GM04503 (cell line): Measurements from ENCODE around the gene FAM25G.
"Not testable (repeated sequence)": the region's sequence is repeated elsewhere in the genome, so short reads cannot be mapped to it uniquely, and the experiment has no call there.

ENCODE experiments used
- DNase-seq: peaks from one replicate; pipeline ENCODE4 v3.0.0-alpha.2; 2012; ENCODE audit warnings: low read depth

Gene FAM25G

GRCh38 chr10:47491600-47491999 is at the start of gene FAM25G:
Gene FAM25G (minus strand): TSS chr10:47491700. CDS start chr10:47491674, 26 bp downstream.
- DNase-seq, result not testable (repeated sequence)

GRCh38 chr10:47536430-47536829 is 44.9 kb upstream of the FAM25G start:
- not testable (repeated sequence) for DNase-seq

GRCh38 chr10:47523475-47523874 is 32.0 kb upstream of the FAM25G start, which contains the start of gene AGAP9:
Gene AGAP9 (minus strand): TSS chr10:47523638. CDS start chr10:47523526, 112 bp downstream.
- not testable (repeated sequence) for DNase-seq

- not testable (repeated sequence) for DNase-seq
These were observed 10.8 kb upstream of the FAM25G start for GRCh38 chr10:47502313-47502712.

GRCh38 chr10:47494226-47494625 is 2.7 kb upstream of the FAM25G start:
- DNase-seq, result not testable (repeated sequence)

- not testable (repeated sequence) for DNase-seq
These were observed 1.9 kb downstream of the FAM25G start for GRCh38 chr10:47489630-47490029.

GRCh38 chr10:47485943-47486342 is 5.6 kb downstream of the FAM25G start:
- peak; percentile 6 for DNase-seq

- DNase-seq, result not testable (repeated sequence)
These were observed 6.7 kb downstream of the FAM25G start for GRCh38 chr10:47484786-47485185.

GRCh38 chr10:47483923-47484322 is 7.6 kb downstream of the FAM25G start, which contains the start of gene ANXA8:
Gene ANXA8 (minus strand): TSS chr10:47484115. CDS start chr10:47483933, 182 bp downstream.
- not testable (repeated sequence) for DNase-seq

GRCh38 chr10:47482367-47482766 is 9.1 kb downstream of the FAM25G start:
- not testable (repeated sequence) for DNase-seq

GRCh38 chr10:47481768-47482181 is 9.7 kb downstream of the FAM25G start:
- DNase-seq, result not testable (repeated sequence)

GRCh38 chr10:47481182-47481766 is 10.2 kb downstream of the FAM25G start:
- not testable (repeated sequence) for DNase-seq

GRCh38 chr10:47480133-47480532 is 11.4 kb downstream of the FAM25G start:
- not testable (repeated sequence) for DNase-seq

GRCh38 chr10:47478114-47478513 is 13.4 kb downstream of the FAM25G start:
- DNase-seq, result not testable (repeated sequence)

GRCh38 chr10:47477078-47477477 is 14.4 kb downstream of the FAM25G start:
- not testable (repeated sequence) for DNase-seq

- DNase-seq, result not testable (repeated sequence)
These were observed 16.4 kb downstream of the FAM25G start for GRCh38 chr10:47475101-47475500.

GRCh38 chr10:47473516-47473915 is 18.0 kb downstream of the FAM25G start:
- not testable (repeated sequence) for DNase-seq

- DNase-seq, result not testable (repeated sequence)
These were observed 18.9 kb downstream of the FAM25G start for GRCh38 chr10:47472647-47473046.

GRCh38 chr10:47472072-47472471 is 19.4 kb downstream of the FAM25G start:
- DNase-seq, result not testable (repeated sequence)

GRCh38 chr10:47468731-47469528 is 22.6 kb downstream of the FAM25G start:
- not testable (repeated sequence) for DNase-seq

GRCh38 chr10:47467957-47468356 is 23.5 kb downstream of the FAM25G start:
- not testable (repeated sequence) for DNase-seq

GRCh38 chr10:47467458-47467857 is 24.0 kb downstream of the FAM25G start:
- not testable (repeated sequence) for DNase-seq
